ENCODE results near the gene MGLL.

- TF ChIP-seq CTCF (IDR thresholded peaks at IDR 0.05) (no peak), EZH2 (IDR thresholded peaks at IDR 0.05; ENCODE audit: borderline replicate concordance, insufficient read depth, low read depth, low read length, poor library complexity, severe bottlenecking) (no peak)
Observed at GRCh38 chr3:127679534-127680145, 142.7 kb downstream of the MGLL start.
